Neuronal stem cell (in vitro differentiated cells): ENCODE measurements around the gene CELF3.
A peak's percentile ranks its signal among the peaks of the same experiment; 100 is the strongest.

Experiments used
- DNase-seq: peaks from one replicate; pipeline ENCODE4 v3.0.0-alpha.2; 2013; ENCODE audit warnings: low spot score
- H2AFZ ChIP-seq: one replicate; pipeline ENCODE4 v1.6.1; 2013; ENCODE audit warnings: mild to moderate bottlenecking, low read length, inconsistent platforms
- H2AK5ac ChIP-seq: 2 replicates; pipeline ENCODE4 v1.6.1; 2013; ENCODE audit warnings: low read depth, mild to moderate bottlenecking, inconsistent platforms, low read length, moderate library complexity, mixed read lengths
- H2BK120ac ChIP-seq: 2 replicates; pipeline ENCODE4 v1.6.1; 2013; ENCODE audit warnings: low read depth, mild to moderate bottlenecking, inconsistent platforms, low read length, moderate library complexity, mixed read lengths
- H2BK12ac ChIP-seq: one replicate; pipeline ENCODE4 v1.6.1; 2013; ENCODE audit warnings: low read length, inconsistent platforms
- H2BK15ac ChIP-seq: 2 replicates; pipeline ENCODE4 v1.6.1; 2013; ENCODE audit warnings: mild to moderate bottlenecking, low read length, inconsistent platforms, mixed read lengths
- H2BK5ac ChIP-seq: one replicate; pipeline ENCODE4 v1.6.1; 2013; ENCODE audit warnings: inconsistent platforms, mild to moderate bottlenecking, low read length, moderate library complexity
- H3K14ac ChIP-seq: one replicate; pipeline ENCODE4 v1.6.1; 2013; ENCODE audit warnings: low read length, inconsistent platforms
- H3K18ac ChIP-seq: 2 replicates; pipeline ENCODE4 v1.6.1; 2013; ENCODE audit warnings: low read length, inconsistent platforms
- H3K23ac ChIP-seq: 2 replicates; pipeline ENCODE4 v1.6.1; 2013; ENCODE audit warnings: low read depth, mild to moderate bottlenecking, mixed read lengths, low read length, inconsistent platforms; ENCODE audit not compliant: poor library complexity
- H3K27ac ChIP-seq: replicated peaks from 3 replicates; pipeline ENCODE4 v1.5.1; 2013; ENCODE audit warnings: low read length, inconsistent platforms
- H3K27me3 ChIP-seq, 3 experiments: 2 replicates each; pipeline ENCODE4 v1.6.1; 2013; ENCODE audit warnings: low read length in 3 of 3, mild to moderate bottlenecking in 2 of 3, inconsistent platforms in 1 of 3, low read depth in 1 of 3, mixed read lengths in 1 of 3, moderate library complexity in 1 of 3; ENCODE audit not compliant: control insufficient read depth in 3 of 3, insufficient read depth in 3 of 3
- H3K36me3 ChIP-seq, 2 donors: replicated peaks in 1 of 2; 2 replicates each; pipeline ENCODE4 v1.6.1; 2013; ENCODE audit warnings: low read length in 2 of 2; ENCODE audit not compliant: control insufficient read depth in 2 of 2, insufficient read depth in 2 of 2
- H3K4ac ChIP-seq: 2 replicates; pipeline ENCODE4 v1.6.1; 2013; ENCODE audit warnings: inconsistent platforms, mild to moderate bottlenecking, low read length, moderate library complexity
- H3K4me1 ChIP-seq, 2 donors: 1 replicate in 1 of 2; 2 replicates in 1 of 2; pipeline ENCODE4 v1.6.1; 2013; ENCODE audit warnings: low read length in 2 of 2, low read depth in 1 of 2; ENCODE audit not compliant: control insufficient read depth in 2 of 2, insufficient read depth in 1 of 2
- H3K4me2 ChIP-seq: one replicate; pipeline ENCODE4 v1.6.1; 2013; ENCODE audit warnings: mild to moderate bottlenecking, low read length, inconsistent platforms; ENCODE audit not compliant: insufficient read depth, poor library complexity, severe bottlenecking
- H3K4me3 ChIP-seq, 2 donors: 2 replicates each; pipeline ENCODE4 v1.5.1; 2013; ENCODE audit warnings: low read length in 2 of 2, mild to moderate bottlenecking in 2 of 2, inconsistent platforms in 1 of 2, moderate library complexity in 1 of 2
- H3K79me1 ChIP-seq: one replicate; pipeline ENCODE4 v1.6.1; 2013; ENCODE audit warnings: low read depth, mild to moderate bottlenecking, inconsistent platforms, low read length, moderate library complexity
- H3K9ac ChIP-seq: one replicate; pipeline ENCODE4 v1.6.1; 2013; ENCODE audit warnings: mild to moderate bottlenecking, low read depth, low read length, inconsistent platforms; ENCODE audit not compliant: poor library complexity
- H3K9me3 ChIP-seq, 2 donors: replicated peaks in 1 of 2; 2 replicates each; pipeline versions ENCODE3 to v1.6.1; 2013; ENCODE audit warnings: low read length in 2 of 2, mild to moderate bottlenecking in 2 of 2, inconsistent platforms in 1 of 2, low read depth in 1 of 2, mixed read lengths in 1 of 2, moderate library complexity in 1 of 2; ENCODE audit not compliant: control insufficient read depth in 2 of 2, insufficient read depth in 1 of 2
- H4K8ac ChIP-seq: one replicate; pipeline ENCODE4 v1.6.1; 2013; ENCODE audit warnings: low read depth, mild to moderate bottlenecking, inconsistent platforms, low read length, moderate library complexity
- H4K91ac ChIP-seq: one replicate; pipeline ENCODE4 v1.6.1; 2013; ENCODE audit warnings: low read length, low read depth, mild to moderate bottlenecking, inconsistent platforms; ENCODE audit not compliant: poor library complexity
- WGBS, 2 donors: extraction: QIAGEN DNeasy Blood & Tissue Kit; methylation state at CpG; one replicate each; pipeline ENCODE4 v1.1.7; 2013; ENCODE audit warnings: missing lambda C conversion rate in 2 of 2, mixed read lengths in 1 of 2; ENCODE audit not compliant: insufficient read length in 2 of 2, insufficient replicate concordance in 1 of 2; ENCODE audit errors: extremely low coverage in 2 of 2; 5-methylcytosine and 5-hydroxymethylcytosine counted together

CELF3 gene

DNA sequence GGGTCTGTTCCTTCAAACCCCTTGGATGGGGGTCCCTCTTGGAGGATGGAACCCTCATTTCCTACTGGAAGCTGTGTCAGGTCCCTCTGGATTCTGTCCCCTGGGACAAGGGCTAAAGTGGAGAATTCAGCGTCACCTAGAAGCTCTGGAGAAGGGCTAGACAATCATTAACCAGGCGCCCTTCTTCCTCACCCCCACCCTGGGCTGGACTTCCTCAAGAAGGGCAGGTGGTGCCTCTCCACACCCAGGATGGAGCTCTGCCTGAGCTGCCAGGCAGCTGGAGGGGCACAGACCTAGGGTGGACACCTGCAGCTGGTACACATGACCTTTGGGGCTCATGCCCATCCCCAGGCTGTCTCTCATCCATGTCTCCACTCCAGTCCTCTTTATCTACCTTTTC, 3.6 kb downstream of the CELF3 start:
- Histone ChIP-seq H3K14ac (no peak overlapping the region), H4K8ac (no peak overlapping the region), H3K9ac (no peak overlapping the region), H2BK12ac (no peak overlapping the region), H2BK5ac (no peak overlapping the region), H3K27me3 (peaks cover 0 to 19% (median 0%) of the 10 kb centered on the region in 3 experiments), H2AFZ (no peak overlapping the region), H3K4ac (no peak overlapping the region), H3K23ac (no peak overlapping the region), H4K91ac (no peak overlapping the region), H3K27ac (no peak overlapping the region), H3K4me1 (peaks cover 45 to 56% of the 10 kb centered on the region in 2 donors), H2AK5ac (no peak overlapping the region), H3K4me2 (no peak overlapping the region), H3K79me1 (no peaks in the 10 kb centered on the region), H3K4me3 (no peak overlapping the region), H3K18ac (no peak overlapping the region), H2BK15ac (no peak overlapping the region), H3K9me3 (peaks cover 0 to 2% of the 10 kb centered on the region in 2 donors), H3K36me3 (peaks cover 0 to 1% of the 10 kb centered on the region in 2 donors), H2BK120ac (no peak overlapping the region)
- no CpG with 5 or more reads among the region's 2 CpGs for WGBS, 2 donors
- no peak for DNase-seq

DNA sequence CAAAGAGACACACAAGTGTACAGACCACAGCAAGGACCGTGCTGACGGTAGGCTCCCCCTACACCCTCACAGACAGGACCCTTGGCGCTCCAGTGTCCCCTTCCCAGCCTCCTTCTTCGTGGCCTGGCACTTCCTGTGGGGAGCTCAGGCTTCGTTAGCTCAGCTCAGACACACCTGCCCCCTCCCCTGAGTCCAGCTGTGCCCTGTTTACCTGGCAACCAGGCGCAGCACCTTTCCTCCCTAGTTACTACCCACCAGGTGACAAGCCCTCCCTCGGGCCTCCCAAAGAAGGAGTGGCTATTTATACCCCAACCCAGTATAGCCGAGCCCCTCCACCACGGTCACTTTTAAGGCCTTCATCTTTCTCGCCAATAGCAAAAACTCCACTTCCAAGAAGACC, 4.7 kb downstream of the CELF3 start:
- Histone ChIP-seq H3K27me3 (peaks cover 0 to 10% (median 0%) of the 10 kb centered on the region in 3 experiments), H3K36me3 (peaks cover 0 to 1% of the 10 kb centered on the region in 2 donors), H2BK120ac (no peak overlapping the region), H2BK15ac (peak overlapping the region; percentile 5), H3K9me3 (peaks cover 0 to 2% of the 10 kb centered on the region in 2 donors), H4K8ac (no peak overlapping the region), H2AFZ (no peak overlapping the region), H3K4me3 (no peak overlapping the region), H3K18ac (no peak overlapping the region), H3K23ac (no peak overlapping the region), H2BK12ac (no peak overlapping the region), H3K14ac (no peak overlapping the region), H3K27ac (no peak overlapping the region), H2AK5ac (peak overlapping the region; percentile 38), H3K4me1 (peaks cover 39 to 48% of the 10 kb centered on the region in 2 donors), H3K79me1 (no peaks in the 10 kb centered on the region), H2BK5ac (peak overlapping the region; percentile 87), H3K4me2 (no peak overlapping the region), H3K9ac (no peak overlapping the region), H4K91ac (no peak overlapping the region), H3K4ac (no peak overlapping the region)
- DNase-seq = no peak
- no CpG with 5 or more reads among the region's 10 CpGs for WGBS, 2 donors

DNA sequence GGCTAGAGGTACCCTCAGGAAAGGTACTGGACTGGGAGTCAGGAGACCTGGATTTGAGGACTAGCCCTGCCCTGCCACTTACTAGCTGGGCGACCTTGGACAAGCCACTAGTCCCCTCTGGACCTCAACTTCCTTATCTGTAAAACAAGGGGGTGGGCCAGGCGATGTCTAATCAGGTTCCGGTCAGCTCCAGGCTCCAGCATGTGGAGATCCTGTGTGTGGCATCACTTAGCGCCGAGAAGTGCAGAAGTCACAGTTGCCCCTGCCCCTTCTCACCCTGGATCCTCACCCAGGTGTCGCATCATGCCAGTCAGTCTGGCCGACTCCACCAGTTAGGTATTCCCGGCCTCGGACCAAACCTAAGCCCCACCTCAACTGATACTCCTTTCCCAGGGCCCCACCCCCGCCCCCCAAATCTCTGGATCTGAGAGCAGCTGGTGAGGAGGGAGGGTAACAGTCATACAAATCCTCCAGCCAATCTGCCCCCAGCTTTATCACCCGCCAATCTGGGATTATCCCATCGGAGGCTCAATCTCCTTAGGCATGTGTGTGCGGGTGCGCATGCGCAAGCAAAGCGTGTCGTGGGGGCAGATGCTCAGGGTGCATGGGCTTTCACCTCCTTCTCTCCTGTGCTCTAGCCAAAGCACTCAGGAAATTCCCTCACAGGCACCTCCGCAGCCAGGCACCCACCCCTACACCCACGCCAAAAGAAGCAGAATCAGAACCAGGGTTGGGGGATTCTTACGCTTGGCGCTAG, 5.4 kb downstream of the CELF3 start:
- H3K4me3 ChIP-seq = no peak overlapping the region
- no peak overlapping the region for H2AFZ ChIP-seq
- no peak for DNase-seq
- H3K27me3 ChIP-seq = peaks cover 0 to 10% (median 0%) of the 10 kb centered on the region in 3 experiments
- H4K91ac ChIP-seq = no peak overlapping the region
- no peak overlapping the region for H3K9ac ChIP-seq
- peak overlapping the region; percentile 30 for H3K18ac ChIP-seq
- no CpG with 5 or more reads among the region's 21 CpGs for WGBS, 2 donors
- no peak overlapping the region for H4K8ac ChIP-seq
- H2AK5ac ChIP-seq = peak overlapping the region; percentile 38
- H2BK120ac ChIP-seq = no peak overlapping the region
- no peak overlapping the region for H3K4me2 ChIP-seq
- H3K9me3 ChIP-seq = peaks cover 0 to 2% of the 10 kb centered on the region in 2 donors
- H3K4ac ChIP-seq = no peak overlapping the region
- H3K14ac ChIP-seq = no peak overlapping the region
- H2BK15ac ChIP-seq = peak overlapping the region; percentile 5
- no peak overlapping the region for H3K23ac ChIP-seq
- no peak overlapping the region for H2BK12ac ChIP-seq
- no peaks in the 10 kb centered on the region for H3K79me1 ChIP-seq
- peak overlapping the region; percentile 87 for H2BK5ac ChIP-seq
- H3K4me1 ChIP-seq = peaks cover 37 to 44% of the 10 kb centered on the region in 2 donors
- no peak overlapping the region for H3K27ac ChIP-seq
- peaks cover 0 to 4% of the 10 kb centered on the region in 2 donors for H3K36me3 ChIP-seq

DNA sequence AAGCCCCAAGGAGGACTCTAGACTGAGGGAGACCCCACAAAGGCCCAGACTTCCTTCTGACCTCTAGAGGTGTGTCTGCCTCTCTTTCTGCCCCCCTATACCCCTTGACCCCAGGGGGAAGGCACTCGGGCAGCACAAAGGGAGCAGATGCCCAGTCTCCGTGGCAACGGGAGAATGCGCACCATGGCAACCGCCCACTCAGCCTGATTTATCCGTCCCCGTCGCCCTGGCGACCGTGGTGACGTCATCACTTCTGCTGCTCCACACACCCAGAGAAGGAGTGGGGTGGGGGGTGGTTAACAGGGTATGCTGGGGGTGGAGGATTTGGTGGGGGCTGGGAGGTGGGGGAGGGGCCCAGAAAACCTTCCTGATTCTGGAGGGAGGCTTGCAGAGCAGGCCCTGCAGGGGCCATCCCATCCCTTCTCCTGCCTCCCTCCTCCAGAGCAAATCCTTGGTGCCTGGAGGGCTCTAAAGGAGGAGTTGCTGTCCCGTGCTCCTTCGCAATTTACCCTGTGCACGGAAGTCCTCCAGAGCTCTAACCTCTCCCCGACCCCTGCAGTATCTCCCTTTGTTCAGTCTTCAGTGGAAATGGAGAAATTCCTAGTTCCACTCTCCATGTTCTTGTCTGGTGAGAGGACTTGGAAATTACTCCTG, 6.3 kb downstream of the CELF3 start:
- Histone ChIP-seq H3K4me2 (no peak overlapping the region), H3K27ac (peak overlapping the region; percentile 34), H3K4ac (no peak overlapping the region), H3K27me3 (peaks cover 0 to 10% (median 0%) of the 10 kb centered on the region in 3 experiments), H3K14ac (no peak overlapping the region), H3K23ac (no peak overlapping the region), H3K9ac (no peak overlapping the region), H2BK12ac (no peak overlapping the region), H2BK120ac (no peak overlapping the region), H3K79me1 (no peaks in the 10 kb centered on the region), H4K91ac (no peak overlapping the region), H4K8ac (no peak overlapping the region), H2AK5ac (no peak overlapping the region), H3K4me1 (peaks cover 29 to 36% of the 10 kb centered on the region in 2 donors), H2BK5ac (no peak overlapping the region), H2AFZ (peak overlapping the region; percentile 63), H3K9me3 (peaks cover 0 to 2% of the 10 kb centered on the region in 2 donors), H3K18ac (no peak overlapping the region), H3K4me3 (no peak overlapping the region), H2BK15ac (no peak overlapping the region), H3K36me3 (peaks cover 1 to 4% of the 10 kb centered on the region in 2 donors)
- peak; percentile 87 for DNase-seq
- WGBS, 2 donors = no CpG with 5 or more reads among the region's 15 CpGs
